H1 (cell line): Measurements from ENCODE around the gene RSAD1. TPM values are rescaled to one million over a fixed set of nuclear protein-coding genes. Genes with fewer than 3 reads are reported as not detected.

Experiments used
- BACH1 ChIP-seq: IDR thresholded peaks from 2 replicates; pipeline ENCODE4 v1.6.1; 2012; ENCODE audit warnings: low read length, improper control_type of control experiment
- BRCA1 ChIP-seq: IDR thresholded peaks from 2 replicates; pipeline ENCODE4 v1.6.1; 2012; ENCODE audit warnings: low read depth, low read length, improper control_type of control experiment
- CBX5 ChIP-seq: fragments of 300-800, 300-1000 bp; sonication (generic); IDR thresholded peaks from 2 replicates; pipeline ENCODE4 v1.7.1; 2016; ENCODE audit warnings: antibody characterized with exemption, low read length, low read depth
- HDAC2 ChIP-seq, 2 experiments: fragments of 300-600 bp in 1 of 2; sonication (generic) in 1 of 2; IDR thresholded peaks; 2 replicates each; pipeline ENCODE4 v1.6.1; 2011 to 2012; ENCODE audit warnings: low read depth in 2 of 2, low read length in 2 of 2, mild to moderate bottlenecking in 2 of 2, moderate library complexity in 2 of 2, borderline replicate concordance in 1 of 2, inconsistent platforms in 1 of 2
- KDM4A ChIP-seq: IDR thresholded peaks from one replicate; pipeline ENCODE4 v1.7.1; 2012; ENCODE audit warnings: low read depth, mild to moderate bottlenecking, moderate library complexity, low read length, inconsistent platforms; ENCODE audit not compliant: severe bottlenecking
- KDM5A ChIP-seq: fragments of 200-600 bp; IDR thresholded peaks from 2 replicates; pipeline ENCODE4 v1.7.1; 2012; ENCODE audit warnings: mild to moderate bottlenecking, low read length, inconsistent platforms, mixed read lengths
- PHF8 ChIP-seq: fragments of 200-600 bp; sonication (generic); conservative IDR thresholded peaks from 2 replicates; pipeline ENCODE4 v1.7.1; 2012; ENCODE audit warnings: low read depth, mild to moderate bottlenecking, inconsistent platforms, low read length, moderate library complexity
- POLR2AphosphoS5 ChIP-seq: IDR thresholded peaks from 2 replicates; pipeline ENCODE4 v1.6.1; 2011; ENCODE audit warnings: low read depth, low read length
- SIN3A ChIP-seq, 2 experiments: IDR thresholded peaks in 1 of 2; conservative IDR thresholded peaks in 1 of 2; 2 replicates each; pipeline ENCODE4 v1.6.1; 2011 to 2012; ENCODE audit warnings: low read length in 2 of 2, improper control_type of control experiment in 1 of 2, low read depth in 1 of 2, mild to moderate bottlenecking in 1 of 2
- SUZ12 ChIP-seq: fragments of 200-600 bp; sonication (generic); IDR thresholded peaks from 2 replicates; pipeline ENCODE4 v1.6.1; 2012; ENCODE audit warnings: mild to moderate bottlenecking, inconsistent platforms, low read length, moderate library complexity, mixed read lengths
- TAF1 ChIP-seq: IDR thresholded peaks from 2 replicates; pipeline ENCODE4 v1.6.1; 2011; ENCODE audit warnings: mild to moderate bottlenecking, low read depth, low read length
- TBP ChIP-seq: IDR thresholded peaks from 2 replicates; pipeline ENCODE4 v1.6.1; 2011; ENCODE audit warnings: low read depth, low read length, improper control_type of control experiment
- ZNF274 ChIP-seq: IDR thresholded peaks from 2 replicates; pipeline ENCODE4 v1.7.0; 2012; ENCODE audit warnings: low read length, borderline replicate concordance; ENCODE audit errors: extremely low read depth
- polyA plus RNA-seq, 7 experiments: library from polyadenylated mRNA; depleted of rRNA in 3 of 7; stranded (reverse) in 5 of 7; unstranded in 2 of 7; fragments of >200 nt in 5 of 7; fragments of 200-250 nt in 2 of 7; gene quantifications; 1 replicate in 5 of 7; 2 replicates in 1 of 7; 4 replicates in 1 of 7; pipeline versions ENCODE4 v1.2.1 to v1.2.3, GENCODE V29; 2011 to 2013; ENCODE audit warnings: missing spikeins in 2 of 7, mixed read lengths in 2 of 7
- total RNA-seq: library from RNA; stranded (reverse); fragmentation: NEBNext Ultra II Directional; extraction: Animal tissue kit (Norgen Biotek cat#: 25700); gene quantifications from 2 replicates; pipeline ENCODE4 v1.2.1, GENCODE V29; 2021
- TF ChIP-seq, protein P1 (sequence below): IDR thresholded peaks from 2 replicates; pipeline ENCODE4 v1.6.1; 2011; ENCODE audit warnings: low read depth, mild to moderate bottlenecking, low read length; ENCODE audit not compliant: insufficient read depth
- TF ChIP-seq, protein P2 (sequence below): IDR thresholded peaks from 2 replicates; pipeline ENCODE4 v1.6.1; 2012; ENCODE audit warnings: inconsistent platforms
- TF ChIP-seq, protein P3 (sequence below), 3 experiments: IDR thresholded peaks; 1 replicate in 2 of 3; 2 replicates in 1 of 3; pipeline versions ENCODE4 v1.5.1 to v1.6.1; 2011; ENCODE audit warnings: low read length in 3 of 3, mild to moderate bottlenecking in 3 of 3, inconsistent platforms in 2 of 3, low read depth in 1 of 3, moderate library complexity in 1 of 3; ENCODE audit not compliant: insufficient read depth in 1 of 3; ENCODE audit errors: control extremely low read depth in 1 of 3
- TF ChIP-seq, protein P4 (sequence below): IDR thresholded peaks from 2 replicates; pipeline ENCODE4 v1.6.1; 2011; ENCODE audit warnings: low read length, improper control_type of control experiment

Gene RSAD1
- total and polyA plus RNA-seq, 2 of the 8 experiments (the other 6 are each of a cell fraction or from before 2014, with no cell fraction given), result 17.9 to 33.5 TPM

DNA sequence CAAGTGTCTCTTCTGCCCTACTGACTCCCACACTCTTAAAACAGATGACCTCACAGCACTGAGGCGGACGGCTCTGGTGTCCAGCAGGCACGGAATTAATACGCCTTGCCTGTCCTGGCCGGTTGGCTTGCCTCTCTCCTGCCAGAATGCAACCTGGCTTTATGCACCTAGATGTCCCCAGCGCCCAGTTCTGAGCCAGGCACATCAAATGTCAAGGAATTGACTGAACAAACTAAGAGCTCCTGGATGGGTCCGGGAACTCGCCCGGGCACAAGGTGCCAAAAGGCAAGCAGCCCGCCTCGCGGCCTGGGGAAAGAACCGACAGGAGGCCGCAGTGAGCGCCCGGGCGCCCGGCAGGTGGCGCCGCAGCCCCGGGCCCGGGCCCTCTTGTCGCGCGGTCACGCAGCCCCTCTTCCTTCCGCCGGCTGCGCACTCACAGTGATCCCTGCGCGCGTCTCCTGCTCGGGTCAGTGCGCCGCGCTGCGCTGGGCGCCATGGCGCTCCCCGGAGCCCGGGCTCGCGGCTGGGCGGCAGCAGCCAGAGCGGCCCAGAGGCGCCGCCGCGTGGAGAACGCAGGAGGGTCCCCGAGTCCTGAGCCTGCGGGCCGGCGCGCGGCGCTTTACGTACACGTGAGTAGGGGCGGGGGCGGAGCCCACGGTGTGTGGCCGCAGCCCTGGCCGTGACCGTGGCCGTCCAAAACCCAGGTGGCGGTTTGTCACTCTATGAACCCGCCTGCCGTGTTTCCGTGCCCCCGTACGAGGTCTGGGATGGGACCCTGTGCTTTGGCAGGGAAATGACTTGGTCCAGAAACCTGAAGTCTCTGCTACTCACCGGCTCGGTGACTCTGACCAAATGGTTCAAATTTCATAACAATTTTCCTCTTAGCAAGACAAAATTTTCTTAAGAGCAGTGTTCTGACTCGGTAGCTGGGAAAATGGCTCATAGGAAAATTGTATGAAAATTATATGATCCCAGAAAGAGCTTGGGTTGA is at the start of gene RSAD1 (continued):
- TF ChIP-seq, protein P1, sequence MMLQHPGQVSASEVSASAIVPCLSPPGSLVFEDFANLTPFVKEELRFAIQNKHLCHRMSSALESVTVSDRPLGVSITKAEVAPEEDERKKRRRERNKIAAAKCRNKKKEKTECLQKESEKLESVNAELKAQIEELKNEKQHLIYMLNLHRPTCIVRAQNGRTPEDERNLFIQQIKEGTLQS, result peak; percentile 16; the same call in 1 of the 2 replicates
- TF ChIP-seq KDM5A (no peak), ZNF274 (no peak), TBP (no peak; the same call in 1 of the 2 replicates), TAF1 (peak; percentile 80), POLR2AphosphoS5 (peak; percentile 60), KDM4A (peak; percentile 95), SIN3A (conservative IDR thresholded peaks at IDR 0.05 in 1 of 2, IDR thresholded peaks at IDR 0.05 in 1 of 2; ENCODE audit: low read depth in 1 of 2, low read length in 2 of 2) (peak; percentile 35 to 82; a peak in 1 of 4 replicates), HDAC2 (IDR thresholded peaks at IDR 0.05; ENCODE audit: borderline replicate concordance in 1 of 2, low read depth in 2 of 2, low read length in 2 of 2) (0 out of 4 replicates have a peak, but pooled peaks of 1 of the 2 experiments have one; percentile 79), BACH1 (peak; percentile 56), BRCA1 (0 out of 2 replicates have a peak, but pooled peaks have one; percentile 21), CBX5 (no peak), SUZ12 (0 out of 2 replicates have a peak, but pooled peaks have one; percentile 18), PHF8 (peak; percentile 65)
- TF ChIP-seq, protein P2, sequence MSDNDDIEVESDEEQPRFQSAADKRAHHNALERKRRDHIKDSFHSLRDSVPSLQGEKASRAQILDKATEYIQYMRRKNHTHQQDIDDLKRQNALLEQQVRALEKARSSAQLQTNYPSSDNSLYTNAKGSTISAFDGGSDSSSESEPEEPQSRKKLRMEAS, result peak; percentile 20; the same call in 1 of the 2 replicates
- TF ChIP-seq, protein P3, sequence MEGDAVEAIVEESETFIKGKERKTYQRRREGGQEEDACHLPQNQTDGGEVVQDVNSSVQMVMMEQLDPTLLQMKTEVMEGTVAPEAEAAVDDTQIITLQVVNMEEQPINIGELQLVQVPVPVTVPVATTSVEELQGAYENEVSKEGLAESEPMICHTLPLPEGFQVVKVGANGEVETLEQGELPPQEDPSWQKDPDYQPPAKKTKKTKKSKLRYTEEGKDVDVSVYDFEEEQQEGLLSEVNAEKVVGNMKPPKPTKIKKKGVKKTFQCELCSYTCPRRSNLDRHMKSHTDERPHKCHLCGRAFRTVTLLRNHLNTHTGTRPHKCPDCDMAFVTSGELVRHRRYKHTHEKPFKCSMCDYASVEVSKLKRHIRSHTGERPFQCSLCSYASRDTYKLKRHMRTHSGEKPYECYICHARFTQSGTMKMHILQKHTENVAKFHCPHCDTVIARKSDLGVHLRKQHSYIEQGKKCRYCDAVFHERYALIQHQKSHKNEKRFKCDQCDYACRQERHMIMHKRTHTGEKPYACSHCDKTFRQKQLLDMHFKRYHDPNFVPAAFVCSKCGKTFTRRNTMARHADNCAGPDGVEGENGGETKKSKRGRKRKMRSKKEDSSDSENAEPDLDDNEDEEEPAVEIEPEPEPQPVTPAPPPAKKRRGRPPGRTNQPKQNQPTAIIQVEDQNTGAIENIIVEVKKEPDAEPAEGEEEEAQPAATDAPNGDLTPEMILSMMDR (IDR thresholded peaks at IDR 0.05; ENCODE audit: control extremely low read depth in 1 of 3, insufficient read depth in 1 of 3, low read depth in 1 of 3, low read length in 3 of 3), result peak; percentile 66 to 91 (median 67)
- TF ChIP-seq, protein P4, sequence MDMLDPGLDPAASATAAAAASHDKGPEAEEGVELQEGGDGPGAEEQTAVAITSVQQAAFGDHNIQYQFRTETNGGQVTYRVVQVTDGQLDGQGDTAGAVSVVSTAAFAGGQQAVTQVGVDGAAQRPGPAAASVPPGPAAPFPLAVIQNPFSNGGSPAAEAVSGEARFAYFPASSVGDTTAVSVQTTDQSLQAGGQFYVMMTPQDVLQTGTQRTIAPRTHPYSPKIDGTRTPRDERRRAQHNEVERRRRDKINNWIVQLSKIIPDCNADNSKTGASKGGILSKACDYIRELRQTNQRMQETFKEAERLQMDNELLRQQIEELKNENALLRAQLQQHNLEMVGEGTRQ, result no peak
